ENCODE results near the gene PSMB5. TPM values are rescaled to one million over a fixed set of nuclear protein-coding genes. Genes with fewer than 3 reads are reported as not detected.

PSMB5 gene
- total RNA-seq, 1 donor from 2014 or later: 215 TPM

GRCh38 chr14:23069413-23069806, 34.7 kb upstream of the PSMB5 start:
- H3K36me3 Mint-ChIP-seq (ENCODE audit: low read depth): peaks cover 17% of the 10 kb centered on the region
- no peaks in the 10 kb centered on the region for H3K27me3 Mint-ChIP-seq (ENCODE audit: low read depth)
- no peaks in the 10 kb centered on the region for H3K9me3 Mint-ChIP-seq
- no peak overlapping the region for H3K27ac Mint-ChIP-seq (ENCODE audit: unreplicated experiment)
- no peak for DNase-seq (ENCODE audit: low read depth, low spot score)
- no peak for TF ChIP-seq CTCF (conservative IDR thresholded peaks at IDR 0.05)
- peaks cover 52% of the 10 kb centered on the region for H3K4me1 Mint-ChIP-seq
- H3K4me3 Mint-ChIP-seq: peak overlapping the region; percentile 89

GRCh38 chr14:23068789-23069412, 34.2 kb upstream of the PSMB5 start:
- H3K4me1 Mint-ChIP-seq: peaks cover 52% of the 10 kb centered on the region
- H3K36me3 Mint-ChIP-seq (ENCODE audit: low read depth): peaks cover 18% of the 10 kb centered on the region
- H3K27ac Mint-ChIP-seq (ENCODE audit: unreplicated experiment): no peak overlapping the region

GRCh38 chr14:23067847-23068788, 33.4 kb upstream of the PSMB5 start:
- Mint-ChIP-seq H3K4me3 (peak overlapping the region; percentile 89), H3K36me3 (ENCODE audit: low read depth) (peaks cover 25% of the 10 kb centered on the region), H3K9me3 (no peaks in the 10 kb centered on the region), H3K4me1 (peaks cover 52% of the 10 kb centered on the region), H3K27me3 (ENCODE audit: low read depth) (no peaks in the 10 kb centered on the region), H3K27ac (ENCODE audit: unreplicated experiment) (no peak overlapping the region)
- TF ChIP-seq CTCF (conservative IDR thresholded peaks at IDR 0.05): no peak
- no peak for DNase-seq (ENCODE audit: low read depth, low spot score)

More at GRCh38 chr14:23068789-23069412, 34.2 kb upstream of the PSMB5 start:
- TF ChIP-seq CTCF (conservative IDR thresholded peaks at IDR 0.05): peak; percentile 99
- no peaks in the 10 kb centered on the region for H3K9me3 Mint-ChIP-seq
- H3K4me3 Mint-ChIP-seq: peak overlapping the region; percentile 89
- DNase-seq (ENCODE audit: low read depth, low spot score): peak; percentile 83
- no peaks in the 10 kb centered on the region for H3K27me3 Mint-ChIP-seq (ENCODE audit: low read depth)

- TF ChIP-seq CTCF (conservative IDR thresholded peaks at IDR 0.05): no peak
- DNase-seq (ENCODE audit: low read depth, low spot score): no peak
- Mint-ChIP-seq H3K4me3 (no peak overlapping the region), H3K4me1 (peaks cover 45% of the 10 kb centered on the region), H3K9me3 (no peaks in the 10 kb centered on the region), H3K36me3 (ENCODE audit: low read depth) (peaks cover 30% of the 10 kb centered on the region), H3K27me3 (ENCODE audit: low read depth) (no peaks in the 10 kb centered on the region), H3K27ac (ENCODE audit: unreplicated experiment) (no peak overlapping the region)
Measured at GRCh38 chr14:23066855-23067744, 32.4 kb upstream of the PSMB5 start.

GRCh38 chr14:23066368-23066767, 31.7 kb upstream of the PSMB5 start:
- Mint-ChIP-seq H3K4me1 (peaks cover 37% of the 10 kb centered on the region), H3K27me3 (ENCODE audit: low read depth) (no peaks in the 10 kb centered on the region), H3K9me3 (no peaks in the 10 kb centered on the region), H3K4me3 (no peak overlapping the region), H3K36me3 (ENCODE audit: low read depth) (peaks cover 27% of the 10 kb centered on the region), H3K27ac (ENCODE audit: unreplicated experiment) (no peak overlapping the region)
- no peak for DNase-seq (ENCODE audit: low read depth, low spot score)
- TF ChIP-seq CTCF (conservative IDR thresholded peaks at IDR 0.05): no peak

Measured in neural crest cell (in vitro differentiated cells).